DND-41 (cell line): Measurements from ENCODE around the gene SLC27A2.

ENCODE experiments used
- ATAC-seq: fragments of 200-7000 bp; cut with Tn5 transposase; 3 replicates; pipeline ENCODE4 v1.9.1; 2021; ENCODE audit warnings: low read depth; ENCODE audit not compliant: insufficient read depth
- DNase-seq: peaks from one replicate; pipeline ENCODE4 v3.0.0-alpha.2; 2020
- H2AFZ ChIP-seq: 2 replicates; pipeline ENCODE4 v1.6.0; 2012; ENCODE audit warnings: low read depth, low read length
- H3K27ac ChIP-seq: 2 replicates; pipeline ENCODE4 v1.5.1; 2012; ENCODE audit warnings: low read length, inconsistent platforms
- H3K27me3 ChIP-seq: fragments of 200-600 bp; sonication (generic); 2 replicates; pipeline ENCODE4 v1.6.0; 2012; ENCODE audit warnings: low read length, mild to moderate bottlenecking, inconsistent platforms; ENCODE audit not compliant: insufficient read depth, poor library complexity
- H3K36me3 ChIP-seq: 2 replicates; pipeline ENCODE4 v1.5.1; 2012; ENCODE audit warnings: low read length, inconsistent platforms; ENCODE audit not compliant: insufficient read depth
- H3K4me1 ChIP-seq: 2 replicates; pipeline ENCODE4 v1.5.1; 2012; ENCODE audit warnings: mild to moderate bottlenecking, low read length; ENCODE audit not compliant: insufficient read depth
- H3K4me2 ChIP-seq: 2 replicates; pipeline ENCODE4 v1.6.0; 2012; ENCODE audit warnings: mild to moderate bottlenecking, moderate library complexity, low read length, inconsistent platforms; ENCODE audit not compliant: insufficient read depth
- H3K4me3 ChIP-seq, 2 experiments: fragments of 200-600 bp in 1 of 2; shearing (Covaris generic) in 1 of 2; 2 replicates each; pipeline ENCODE4 v1.5.1; 2012 to 2016; ENCODE audit warnings: inconsistent platforms in 2 of 2, low read length in 2 of 2, mild to moderate bottlenecking in 2 of 2, low read depth in 1 of 2, moderate library complexity in 1 of 2
- H3K79me2 ChIP-seq: 2 replicates; pipeline ENCODE4 v1.6.0; 2012; ENCODE audit warnings: low read length, inconsistent platforms; ENCODE audit not compliant: insufficient read depth
- H3K9ac ChIP-seq: 2 replicates; pipeline ENCODE4 v1.6.0; 2012; ENCODE audit warnings: low read depth, mild to moderate bottlenecking, inconsistent platforms, low read length, moderate library complexity
- H3K9me3 ChIP-seq: 2 replicates; pipeline ENCODE4 v1.5.1; 2012; ENCODE audit warnings: low read length, moderate library complexity, mild to moderate bottlenecking, inconsistent platforms; ENCODE audit not compliant: insufficient read depth, severe bottlenecking
- H4K20me1 ChIP-seq: 2 replicates; pipeline ENCODE4 v1.6.0; 2012; ENCODE audit warnings: low read length; ENCODE audit not compliant: insufficient read depth
- EZH2 ChIP-seq: IDR thresholded peaks from 3 replicates; pipeline ENCODE4 v1.6.1; 2012; ENCODE audit warnings: borderline replicate concordance, low read depth, mild to moderate bottlenecking, moderate library complexity, low read length, inconsistent platforms; ENCODE audit not compliant: severe bottlenecking
- TF ChIP-seq, protein P1 (sequence below): IDR thresholded peaks from 2 replicates; pipeline ENCODE4 v1.5.1; 2012; ENCODE audit warnings: borderline replicate concordance, low read length, moderate library complexity, mild to moderate bottlenecking; ENCODE audit not compliant: poor library complexity, severe bottlenecking; ENCODE audit errors: extremely low read depth

The SLC27A2 gene

DNA sequence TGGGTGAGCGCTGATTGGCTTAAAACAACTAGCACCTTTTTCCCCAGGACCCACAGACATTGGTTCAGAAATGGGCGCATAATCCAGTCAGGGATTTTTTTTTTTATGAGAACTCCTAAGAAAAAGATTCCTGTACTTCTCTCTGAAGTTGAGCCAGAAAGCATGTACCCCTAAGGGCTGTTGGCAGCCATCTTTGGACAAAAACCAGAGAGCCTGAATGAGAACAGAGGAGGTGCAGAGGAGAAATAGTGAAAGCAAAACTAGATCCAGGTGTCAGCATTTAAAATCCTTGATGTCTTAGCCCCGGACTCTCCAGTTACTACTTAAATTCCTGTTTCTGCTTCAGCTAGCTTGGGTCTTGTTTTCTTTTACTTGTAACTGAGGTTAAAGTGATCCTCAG is 1.9 kb upstream of the SLC27A2 start:
- Histone ChIP-seq H2AFZ (no peak overlapping the region), H3K4me3 (no peak overlapping the region), H3K4me1 (no peaks in the 10 kb centered on the region), H3K27me3 (no peaks in the 10 kb centered on the region), H3K4me2 (no peak overlapping the region), H3K79me2 (no peaks in the 10 kb centered on the region), H3K36me3 (no peaks in the 10 kb centered on the region), H4K20me1 (no peaks in the 10 kb centered on the region), H3K9ac (no peak overlapping the region), H3K9me3 (no peaks in the 10 kb centered on the region), H3K27ac (no peak overlapping the region)
- no peak for TF ChIP-seq EZH2
- TF ChIP-seq, protein P1, sequence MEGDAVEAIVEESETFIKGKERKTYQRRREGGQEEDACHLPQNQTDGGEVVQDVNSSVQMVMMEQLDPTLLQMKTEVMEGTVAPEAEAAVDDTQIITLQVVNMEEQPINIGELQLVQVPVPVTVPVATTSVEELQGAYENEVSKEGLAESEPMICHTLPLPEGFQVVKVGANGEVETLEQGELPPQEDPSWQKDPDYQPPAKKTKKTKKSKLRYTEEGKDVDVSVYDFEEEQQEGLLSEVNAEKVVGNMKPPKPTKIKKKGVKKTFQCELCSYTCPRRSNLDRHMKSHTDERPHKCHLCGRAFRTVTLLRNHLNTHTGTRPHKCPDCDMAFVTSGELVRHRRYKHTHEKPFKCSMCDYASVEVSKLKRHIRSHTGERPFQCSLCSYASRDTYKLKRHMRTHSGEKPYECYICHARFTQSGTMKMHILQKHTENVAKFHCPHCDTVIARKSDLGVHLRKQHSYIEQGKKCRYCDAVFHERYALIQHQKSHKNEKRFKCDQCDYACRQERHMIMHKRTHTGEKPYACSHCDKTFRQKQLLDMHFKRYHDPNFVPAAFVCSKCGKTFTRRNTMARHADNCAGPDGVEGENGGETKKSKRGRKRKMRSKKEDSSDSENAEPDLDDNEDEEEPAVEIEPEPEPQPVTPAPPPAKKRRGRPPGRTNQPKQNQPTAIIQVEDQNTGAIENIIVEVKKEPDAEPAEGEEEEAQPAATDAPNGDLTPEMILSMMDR, result no peak
- DNase-seq (no peak), ATAC-seq (no peak)

DNA sequence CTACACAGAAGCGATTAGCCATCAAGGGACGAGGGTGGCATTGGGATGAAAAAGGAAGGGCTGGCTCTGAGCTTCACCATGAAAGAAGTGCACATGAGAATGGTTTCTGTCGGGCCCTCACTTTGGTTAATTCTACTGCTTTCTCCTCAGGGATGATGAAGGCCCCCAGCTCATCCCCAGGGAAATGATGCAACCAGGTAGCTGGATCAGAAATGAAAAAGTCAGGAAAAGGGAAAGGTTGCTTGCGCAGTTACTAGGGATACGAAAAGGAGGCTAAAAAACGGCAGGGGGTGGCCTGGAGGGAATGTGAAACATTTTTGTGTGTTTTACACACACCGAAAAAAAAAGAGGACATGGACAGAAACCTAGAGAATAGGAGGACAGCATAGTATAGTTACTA is 1.4 kb upstream of the SLC27A2 start:
- no peaks in the 10 kb centered on the region for H3K36me3 ChIP-seq
- no peak for DNase-seq
- H3K4me1 ChIP-seq, result no peaks in the 10 kb centered on the region
- H4K20me1 ChIP-seq, result no peaks in the 10 kb centered on the region
- H2AFZ ChIP-seq, result no peak overlapping the region
- H3K27ac ChIP-seq, result no peak overlapping the region
- no peak overlapping the region for H3K4me2 ChIP-seq
- ATAC-seq, result no peak
- no peaks in the 10 kb centered on the region for H3K9me3 ChIP-seq
- no peak overlapping the region for H3K9ac ChIP-seq
- TF ChIP-seq, protein P1, result no peak
- no peak for TF ChIP-seq EZH2
- H3K4me3 ChIP-seq, result no peak overlapping the region
- no peaks in the 10 kb centered on the region for H3K79me2 ChIP-seq
- H3K27me3 ChIP-seq, result no peaks in the 10 kb centered on the region

DNA sequence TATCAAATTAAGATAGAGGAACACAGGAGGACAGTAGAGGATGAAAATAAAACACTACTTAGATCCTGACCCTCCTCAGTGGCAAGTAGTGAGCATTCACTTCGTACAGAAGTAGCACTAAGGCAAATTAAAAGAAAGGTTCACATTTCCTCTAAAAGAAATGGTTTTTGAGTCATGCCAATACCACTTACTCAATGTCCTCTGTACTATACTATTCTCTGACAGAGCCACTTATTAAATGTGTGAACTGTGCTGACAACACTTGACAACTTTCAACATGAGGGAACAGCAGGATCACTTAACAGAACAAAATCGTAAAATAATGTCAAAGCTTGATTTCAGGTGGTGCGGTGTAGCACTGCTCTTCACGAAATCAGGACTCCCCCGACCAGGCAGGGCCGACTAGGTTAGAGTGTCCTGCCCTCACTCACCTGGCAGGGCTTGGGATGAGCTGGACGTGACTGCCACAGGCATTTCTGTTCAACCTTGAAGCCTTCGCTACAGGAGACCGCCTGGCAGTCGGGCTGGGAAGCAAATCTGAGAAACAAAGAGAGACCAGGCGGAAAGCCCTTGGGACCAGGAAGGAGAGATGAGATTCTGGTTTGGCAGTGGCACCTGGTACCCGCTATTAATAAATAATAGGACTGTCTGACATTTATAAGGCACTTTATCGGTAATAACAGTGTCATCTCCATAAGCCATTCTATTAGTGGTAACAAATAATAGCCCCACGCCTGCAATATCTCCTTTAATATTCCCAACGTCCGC is 611 bp upstream of the SLC27A2 start:
- H3K4me3 ChIP-seq, result no peak overlapping the region
- no peaks in the 10 kb centered on the region for H3K4me1 ChIP-seq
- TF ChIP-seq EZH2, result no peak
- TF ChIP-seq, protein P1, result no peak
- no peak for DNase-seq
- ATAC-seq, result no peak
- no peaks in the 10 kb centered on the region for H4K20me1 ChIP-seq
- no peak overlapping the region for H3K27ac ChIP-seq
- H2AFZ ChIP-seq, result no peak overlapping the region
- no peak overlapping the region for H3K9ac ChIP-seq
- no peaks in the 10 kb centered on the region for H3K27me3 ChIP-seq
- H3K79me2 ChIP-seq, result no peaks in the 10 kb centered on the region
- H3K36me3 ChIP-seq, result no peaks in the 10 kb centered on the region
- no peaks in the 10 kb centered on the region for H3K9me3 ChIP-seq
- H3K4me2 ChIP-seq, result no peak overlapping the region
